ENCODE measurements around the gene DDR1.
"Not testable (repeated sequence)": the region's sequence is repeated elsewhere in the genome, so short reads cannot be mapped to it uniquely, and the experiment has no call there.

The DDR1 gene

GRCh38 chr6:30917487-30917886, 33.2 kb downstream of the DDR1 start:
- DNase-seq (ENCODE audit: low read depth) = no peak

GRCh38 chr6:30918670-30919069, 34.4 kb downstream of the DDR1 start:
- no peak for DNase-seq (ENCODE audit: low read depth)

DNA sequence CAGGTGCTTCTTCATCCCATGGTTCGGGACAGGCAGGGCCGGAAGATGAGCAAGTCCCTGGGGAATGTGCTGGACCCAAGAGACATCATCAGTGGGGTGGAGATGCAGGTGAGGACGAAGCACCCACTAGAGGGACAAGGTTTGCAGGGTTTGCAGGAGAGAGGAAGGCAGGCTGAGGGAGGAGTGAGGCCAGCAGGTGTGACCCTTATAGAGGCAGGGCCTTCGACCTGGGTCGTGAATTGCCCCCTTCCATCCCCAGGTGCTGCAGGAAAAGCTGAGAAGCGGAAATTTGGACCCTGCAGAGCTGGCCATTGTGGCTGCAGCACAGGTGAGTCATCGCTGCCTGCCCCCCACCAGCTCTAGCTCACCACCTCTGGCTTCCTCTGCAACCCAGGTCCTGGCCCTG, 38.1 kb downstream of the DDR1 start:
- DNase-seq (ENCODE audit: low read depth) = no peak

DNA sequence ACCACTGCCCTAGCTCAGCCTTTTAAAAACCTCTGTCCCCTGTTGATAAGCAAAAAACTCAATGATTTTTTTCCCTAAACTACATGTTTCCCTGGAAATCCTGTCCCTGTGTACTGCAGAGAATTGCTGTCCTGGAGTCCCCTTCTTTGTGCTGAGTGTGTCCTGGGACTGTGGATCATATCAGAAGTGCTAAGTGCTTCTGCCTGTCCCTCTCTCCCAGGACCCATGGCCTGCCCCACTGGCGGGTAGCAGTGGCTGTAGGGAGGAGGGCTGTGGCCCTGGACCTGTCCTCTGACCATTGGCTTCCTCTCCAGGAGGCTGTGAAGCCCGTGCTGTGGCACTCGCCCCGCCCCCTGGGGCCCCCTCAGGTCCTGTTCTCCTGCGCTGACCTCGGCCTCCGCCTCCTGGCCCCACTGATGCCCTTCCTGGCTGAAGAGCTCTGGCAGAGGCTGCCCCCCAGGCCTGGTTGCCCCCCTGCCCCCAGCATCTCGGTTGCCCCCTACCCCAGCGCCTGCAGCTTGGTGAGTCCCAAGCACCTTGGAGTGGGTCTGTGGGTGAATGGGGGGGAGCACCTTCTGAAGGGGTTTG, 39.8 kb downstream of the DDR1 start:
- not testable (repeated sequence) for DNase-seq (ENCODE audit: low read depth)

DNA sequence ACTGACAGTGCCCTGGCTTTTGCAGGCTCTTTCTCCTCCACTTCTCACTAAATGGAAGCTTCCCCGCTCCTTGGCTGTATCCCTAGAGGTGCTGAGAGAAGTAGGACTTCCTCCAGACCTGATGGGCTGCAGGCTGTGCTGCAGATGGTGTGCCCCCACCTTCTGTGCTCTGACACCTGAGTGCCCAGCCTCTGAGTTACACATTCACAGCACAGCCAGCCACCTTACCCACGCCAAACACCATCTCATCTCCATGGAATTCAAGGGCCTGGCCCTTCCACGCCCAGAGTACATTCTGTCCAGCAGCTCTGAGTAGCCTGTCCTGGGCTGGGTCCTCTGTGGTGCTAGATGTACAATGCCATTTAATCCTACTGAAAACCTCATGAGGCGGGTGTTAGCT, 42.3 kb downstream of the DDR1 start:
- peak; percentile 62 for DNase-seq (ENCODE audit: low read depth)

- DNase-seq (ENCODE audit: low read depth) = not testable (repeated sequence)
Measured at GRCh38 chr6:30927080-30927479, 42.8 kb downstream of the DDR1 start.

- no peak for DNase-seq (ENCODE audit: low read depth)
Measured at GRCh38 chr6:30928677-30929076, 44.4 kb downstream of the DDR1 start.

- DNase-seq (ENCODE audit: low read depth) = no peak
Measured at GRCh38 chr6:30930506-30930905, 46.2 kb downstream of the DDR1 start.

GRCh38 chr6:30931272-30931671, 47.0 kb downstream of the DDR1 start:
- DNase-seq (ENCODE audit: low read depth) = no peak

DNA sequence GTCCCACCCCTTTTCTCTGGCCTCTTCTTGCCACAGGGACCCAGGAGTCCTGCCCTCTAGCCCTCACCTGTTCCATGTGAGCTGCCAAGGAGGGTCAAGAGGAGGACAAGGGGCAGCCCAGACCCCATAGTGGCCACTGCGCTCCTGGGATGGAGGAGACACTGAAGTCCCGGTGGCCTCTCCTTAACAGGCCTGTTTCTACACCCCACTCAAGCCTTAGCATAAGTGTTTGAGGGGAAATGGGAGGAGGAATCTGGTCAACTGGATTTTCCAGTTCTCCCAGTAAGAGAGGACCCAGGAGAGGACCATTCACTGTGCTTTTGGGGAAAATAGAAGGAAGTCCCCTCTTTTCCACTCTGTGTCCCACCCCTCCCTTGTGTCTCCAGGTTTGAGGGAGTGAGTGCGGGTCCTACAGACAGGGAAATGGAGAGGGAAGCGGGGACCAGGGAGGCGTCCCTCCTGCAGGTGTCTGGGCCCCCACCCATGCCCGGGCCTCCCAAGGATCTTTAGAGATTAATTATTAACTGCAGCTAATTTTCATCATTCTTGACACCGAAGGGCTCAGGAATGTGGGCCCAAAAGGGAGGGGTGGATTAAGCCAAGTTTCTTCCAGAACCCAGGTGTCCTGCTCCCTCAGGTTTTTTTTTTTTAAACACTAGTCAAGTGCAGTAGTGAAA, 47.8 kb downstream of the DDR1 start, which contains the start of gene SFTA2:
SFTA2 (minus strand) TSS at position 202 of the 677 bp plus-strand sequence; CDS start at position 128, 74 bp downstream.
- DNase-seq (ENCODE audit: low read depth) = no peak

DNA sequence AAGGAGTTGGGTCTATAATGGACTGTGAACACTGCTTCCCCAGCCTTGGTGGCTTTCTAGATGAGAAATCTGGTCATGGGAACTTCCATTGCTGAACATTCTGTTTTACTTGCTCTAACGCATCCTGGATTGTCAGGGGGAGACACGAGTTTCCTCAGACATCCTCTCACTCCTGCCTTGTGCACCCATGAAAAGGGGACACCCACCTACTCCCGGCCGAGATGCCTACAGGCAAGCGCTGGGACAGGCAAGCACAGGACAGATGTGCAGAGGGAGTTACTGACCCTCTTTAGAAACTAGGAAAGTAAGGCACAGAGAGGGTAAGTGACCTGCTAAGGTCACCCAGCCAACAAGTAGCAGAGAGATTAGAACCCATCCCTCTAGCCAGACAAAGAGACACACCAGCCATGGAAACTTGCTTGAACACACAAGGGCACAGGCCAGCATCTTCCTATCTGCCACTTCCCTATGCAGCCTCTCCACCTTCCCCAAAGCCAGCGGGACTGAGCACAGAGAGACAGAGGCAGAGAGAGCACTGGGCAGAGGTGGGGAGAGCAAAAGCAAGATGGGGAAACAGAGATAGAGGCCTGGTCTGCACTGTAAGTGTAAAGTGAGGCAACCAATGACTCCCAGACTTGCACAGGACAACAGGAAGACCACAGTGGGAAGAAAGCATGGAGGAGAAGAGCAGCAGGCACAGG, 48.5 kb downstream of the DDR1 start:
- no peak for DNase-seq (ENCODE audit: low read depth)

DNA sequence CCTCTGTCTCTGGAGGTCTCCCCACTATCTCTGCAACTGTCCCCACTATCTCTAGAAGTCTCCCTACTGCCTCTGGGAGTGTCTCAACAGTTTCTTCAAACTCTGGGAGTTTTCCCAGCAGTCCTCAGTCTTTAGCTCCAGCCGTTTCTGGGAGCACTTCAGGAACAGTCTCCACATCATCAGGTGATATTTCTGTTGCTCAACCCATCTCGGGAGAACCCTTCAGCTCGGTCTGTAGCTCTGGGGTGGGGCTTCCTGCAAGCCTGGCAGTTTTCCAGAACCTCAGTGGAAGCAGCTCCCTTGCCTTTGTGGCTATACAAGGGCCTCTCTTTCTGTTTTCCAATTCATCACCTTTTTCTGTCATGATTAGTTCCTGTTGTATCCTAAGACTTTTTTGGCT, 50.7 kb downstream of the DDR1 start:
- peak; percentile 59 for DNase-seq (ENCODE audit: low read depth)

GRCh38 chr6:30937265-30937664, 52.9 kb downstream of the DDR1 start:
- no peak for DNase-seq (ENCODE audit: low read depth)

GRCh38 chr6:30938730-30939129, 54.4 kb downstream of the DDR1 start:
- no peak for DNase-seq (ENCODE audit: low read depth)

- DNase-seq (ENCODE audit: low read depth) = no peak
Measured at GRCh38 chr6:30939473-30939872, 55.2 kb downstream of the DDR1 start.

DNA sequence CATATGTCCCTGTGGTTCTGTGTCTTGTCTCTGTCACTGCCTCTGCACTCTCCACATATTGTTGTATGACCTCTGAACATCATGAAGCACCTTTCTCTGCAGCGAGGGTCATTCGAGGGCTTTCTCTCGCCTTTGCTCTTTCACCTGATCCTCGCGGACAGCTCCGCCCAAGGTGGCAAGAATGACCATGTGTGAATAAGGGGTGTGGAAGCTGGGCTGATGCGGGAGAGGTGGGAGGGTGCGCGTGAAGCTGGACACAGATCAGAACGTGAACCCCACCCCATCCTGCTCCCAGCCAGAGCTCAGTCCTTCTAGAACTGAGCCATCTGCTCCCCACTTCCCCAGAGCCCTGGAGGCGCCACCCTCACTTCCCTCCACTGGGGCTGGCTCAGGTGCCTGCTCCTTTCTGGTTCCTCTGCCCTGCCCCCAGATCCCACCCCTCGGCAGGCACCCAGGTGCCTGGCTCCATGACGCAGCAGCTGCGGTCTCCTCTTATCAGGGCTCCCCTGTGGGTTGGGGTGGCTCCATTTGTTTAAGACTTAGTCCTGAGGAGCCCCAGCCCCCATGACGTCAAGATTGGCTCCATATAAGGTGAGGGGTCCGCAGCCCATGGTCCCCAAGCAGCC, 56.2 kb downstream of the DDR1 start, which contains the start of gene MUCL3:
MUCL3 (plus strand) TSS at position 613 of the 626 bp plus-strand sequence. CDS start 27 bp downstream, outside the sequence.
- no peak for DNase-seq (ENCODE audit: low read depth)

DNA sequence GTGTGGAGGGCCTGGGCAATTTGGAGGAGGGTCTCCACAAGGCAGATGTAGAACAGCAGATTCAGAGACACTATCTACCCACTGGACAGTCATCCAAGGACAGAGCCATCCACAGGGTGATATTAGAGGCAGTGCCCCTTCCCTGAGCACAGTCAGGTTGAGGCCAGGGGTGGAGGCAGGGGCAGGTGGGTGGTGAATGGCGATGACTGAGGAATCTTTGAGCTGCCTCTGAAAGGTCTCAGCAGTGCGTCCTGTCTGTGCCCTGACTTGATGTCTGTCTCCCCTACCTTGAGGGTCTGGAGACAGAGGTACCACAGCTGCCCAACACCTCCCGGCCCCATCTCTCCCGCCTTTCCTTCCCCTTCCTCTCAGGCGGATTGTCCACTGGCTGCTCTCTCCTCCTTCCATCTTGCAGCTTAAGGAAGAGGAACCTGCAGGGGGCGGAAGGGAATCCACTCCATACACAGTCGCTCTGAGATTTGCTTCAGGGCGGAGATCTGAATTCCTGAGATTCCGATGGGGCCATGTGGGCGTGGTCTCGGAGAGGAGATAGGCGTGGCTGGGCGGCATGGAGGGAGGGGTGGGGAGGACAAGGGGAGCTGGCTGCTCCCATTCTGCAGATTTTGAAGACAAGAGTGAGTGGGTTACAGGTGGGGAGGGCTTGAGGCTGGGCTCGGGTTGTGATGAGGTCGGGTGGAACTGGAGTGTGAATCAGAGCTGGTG, 58.2 kb downstream of the DDR1 start:
- DNase-seq (ENCODE audit: low read depth) = peak; percentile 87

DNA sequence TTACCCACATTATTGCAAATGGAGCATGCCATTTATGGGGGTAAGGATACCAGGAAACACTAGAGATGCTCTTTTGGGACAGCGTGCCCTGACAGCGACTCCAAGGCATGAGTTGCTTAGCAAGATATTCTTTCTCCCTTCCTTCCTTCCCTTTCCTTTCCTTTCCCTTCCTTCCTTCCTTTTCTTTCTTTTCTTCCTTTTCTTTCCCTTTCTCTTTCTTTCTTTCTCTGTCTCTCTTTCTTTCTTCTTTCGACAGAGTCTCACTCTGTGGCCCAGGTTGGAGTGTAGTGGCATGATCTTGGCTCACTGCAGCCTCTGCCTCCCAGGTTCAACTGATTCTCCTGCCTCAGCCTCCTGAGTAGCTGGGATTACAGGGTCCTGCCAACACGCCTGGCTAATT, 59.7 kb downstream of the DDR1 start:
- no peak for DNase-seq (ENCODE audit: low read depth)

DNA sequence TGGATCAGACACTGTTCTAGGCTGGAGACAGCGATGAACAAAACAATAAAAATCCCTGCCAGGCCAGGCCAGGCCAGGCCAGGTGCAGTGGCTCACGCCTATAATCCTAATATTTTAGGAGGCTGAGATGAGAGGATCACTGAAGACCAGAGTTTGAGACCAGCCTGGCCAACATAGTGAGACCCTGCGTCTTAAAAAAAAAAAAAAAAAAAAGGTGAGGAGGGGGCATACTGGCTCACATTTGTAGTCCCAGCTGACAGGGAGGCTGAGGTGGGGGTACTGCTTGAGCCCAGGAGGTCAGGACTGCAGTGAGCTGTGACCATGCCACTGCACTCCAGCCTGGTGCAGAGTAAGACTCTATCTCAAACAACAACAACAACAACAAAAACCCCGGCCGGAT, 61.0 kb downstream of the DDR1 start:
- DNase-seq (ENCODE audit: low read depth) = no peak

DNA sequence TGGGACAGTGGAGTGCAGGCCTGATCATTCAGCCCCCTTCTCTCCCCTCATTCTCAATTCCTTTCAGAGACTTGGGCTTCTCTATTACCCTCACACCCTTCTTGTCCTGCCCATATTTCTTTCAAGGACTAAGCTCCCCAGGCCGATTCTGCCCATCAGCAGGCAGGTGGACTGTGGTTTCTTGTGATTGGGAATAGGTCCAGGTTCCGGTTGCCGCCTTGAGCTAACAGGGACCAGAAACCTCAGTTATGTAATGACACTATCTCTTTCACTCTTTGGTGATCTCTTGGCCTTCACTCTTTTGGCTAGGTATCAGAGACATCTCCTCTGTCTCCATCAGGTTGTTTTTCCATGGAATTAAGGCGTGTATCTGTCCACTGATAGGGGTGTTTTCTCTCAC, 62.9 kb downstream of the DDR1 start:
- no peak for DNase-seq (ENCODE audit: low read depth)

- DNase-seq (ENCODE audit: low read depth) = no peak
Measured at GRCh38 chr6:30948811-30949210, 64.5 kb downstream of the DDR1 start.
